HL-60/S4 treated with phorbol 12-myristate 13-acetate at 8.2 ng/mL for 4 days and 3 days (cell line): Measurements from ENCODE around the gene GPR17.

Experiments
- in situ Hi-C: fragments of 300-500 bp; cut with MboI; formaldehyde crosslinking; loops from 2 replicates; pipeline ENCODE4 v1.15.0; 2022; ENCODE audit warnings: low sequenced_read_pairs

GPR17 gene

GRCh38 chr2:127681976-127682857 is 36.3 kb downstream of the GPR17 start:
- in situ Hi-C loops: no loop called here

DNA sequence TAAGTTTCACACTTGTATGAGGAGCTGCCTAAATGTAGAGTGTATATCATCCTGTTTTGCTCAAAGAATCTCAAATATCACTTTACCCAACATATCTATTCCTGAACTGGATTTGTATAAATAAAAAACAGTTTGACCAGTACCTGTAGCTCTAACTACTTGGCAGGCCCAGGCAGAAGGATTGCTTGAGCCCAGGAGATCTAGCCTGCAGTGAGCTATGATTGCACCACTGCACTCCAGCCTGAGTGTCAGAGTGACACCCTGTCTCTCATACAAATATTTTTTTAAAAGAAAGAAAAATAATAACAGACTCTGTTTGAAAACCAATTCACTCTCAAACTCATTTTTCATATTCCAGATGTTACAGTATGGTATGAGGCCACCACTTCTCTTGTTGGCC is 37.1 kb downstream of the GPR17 start:
- in situ Hi-C loops: no loop called here

GRCh38 chr2:127683757-127684156 is 37.8 kb downstream of the GPR17 start:
- in situ Hi-C loops: no loop called here

DNA sequence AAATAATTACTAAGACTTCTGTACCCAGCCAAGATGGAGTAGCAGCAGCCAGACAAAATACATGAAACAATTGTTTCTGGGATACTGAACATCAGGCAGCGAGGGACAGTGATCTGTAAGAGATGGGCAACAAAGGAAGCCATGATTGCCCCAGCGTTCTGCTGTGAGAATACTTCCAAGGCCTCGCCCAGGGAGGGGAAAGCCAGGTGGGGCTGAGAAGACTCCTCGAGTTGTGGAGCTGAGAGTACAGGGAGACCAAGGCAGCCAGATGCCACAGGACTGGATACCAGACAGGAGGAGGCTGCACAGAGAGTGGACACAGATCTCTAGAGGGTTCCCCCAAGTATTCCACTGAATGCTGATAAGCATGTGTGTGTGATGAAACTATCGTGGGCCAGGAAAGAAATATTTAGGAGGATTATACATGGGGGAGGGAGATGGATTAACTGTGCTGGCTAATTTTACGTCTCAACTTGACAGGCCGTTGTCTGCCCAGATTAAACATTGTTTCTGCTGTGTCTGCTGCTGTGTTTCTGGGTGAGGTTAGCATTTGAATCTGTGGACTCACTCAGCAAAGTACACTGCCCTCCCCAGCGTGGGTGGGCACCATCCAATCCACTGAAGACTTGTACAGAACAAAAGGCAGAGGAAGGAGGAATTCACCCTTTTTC is 39.6 kb downstream of the GPR17 start:
- in situ Hi-C loops: no loop called here

DNA sequence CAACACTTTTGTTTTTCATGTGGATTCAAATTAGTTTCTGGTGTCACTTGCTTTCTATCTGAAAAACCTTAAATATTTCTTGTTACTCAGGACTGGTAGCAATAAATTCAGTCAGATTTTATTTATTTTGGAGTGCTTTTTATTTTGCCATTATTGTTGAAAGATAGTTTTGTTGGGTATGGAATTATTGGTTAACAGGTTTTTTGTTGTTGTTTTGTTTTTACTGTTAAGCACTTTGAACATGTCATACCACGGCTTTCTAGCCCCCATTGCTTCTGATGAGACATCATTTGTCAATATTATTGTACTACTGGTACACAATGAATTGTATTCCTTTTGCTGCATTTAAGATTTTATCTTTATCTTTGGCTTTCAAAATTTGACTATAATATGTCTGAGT is 42.5 kb downstream of the GPR17 start:
- in situ Hi-C loops: no loop called here

DNA sequence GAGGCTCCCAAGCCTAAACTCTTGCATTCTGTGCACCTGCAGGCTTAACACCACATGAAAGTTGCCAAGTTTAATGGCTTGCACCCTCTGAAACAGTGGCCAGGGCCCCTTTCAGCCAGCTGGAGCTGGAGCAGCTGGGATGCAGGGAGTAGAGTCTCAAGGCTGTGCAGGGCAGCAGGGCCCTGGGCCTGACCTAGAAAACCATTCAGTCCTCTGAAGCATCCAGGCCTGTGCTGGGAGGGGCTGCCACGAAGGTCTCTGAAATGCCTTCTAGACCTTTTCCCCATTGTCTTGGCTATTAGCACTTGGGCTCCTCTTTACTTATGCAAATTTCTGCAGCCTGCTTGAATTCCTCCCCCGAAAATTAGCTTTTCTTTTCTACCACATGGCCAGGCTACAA is 44.7 kb downstream of the GPR17 start:
- in situ Hi-C loops: no loop called here

- in situ Hi-C loops: no loop called here
These were observed 49.0 kb downstream of the GPR17 start for GRCh38 chr2:127694986-127695385.

DNA sequence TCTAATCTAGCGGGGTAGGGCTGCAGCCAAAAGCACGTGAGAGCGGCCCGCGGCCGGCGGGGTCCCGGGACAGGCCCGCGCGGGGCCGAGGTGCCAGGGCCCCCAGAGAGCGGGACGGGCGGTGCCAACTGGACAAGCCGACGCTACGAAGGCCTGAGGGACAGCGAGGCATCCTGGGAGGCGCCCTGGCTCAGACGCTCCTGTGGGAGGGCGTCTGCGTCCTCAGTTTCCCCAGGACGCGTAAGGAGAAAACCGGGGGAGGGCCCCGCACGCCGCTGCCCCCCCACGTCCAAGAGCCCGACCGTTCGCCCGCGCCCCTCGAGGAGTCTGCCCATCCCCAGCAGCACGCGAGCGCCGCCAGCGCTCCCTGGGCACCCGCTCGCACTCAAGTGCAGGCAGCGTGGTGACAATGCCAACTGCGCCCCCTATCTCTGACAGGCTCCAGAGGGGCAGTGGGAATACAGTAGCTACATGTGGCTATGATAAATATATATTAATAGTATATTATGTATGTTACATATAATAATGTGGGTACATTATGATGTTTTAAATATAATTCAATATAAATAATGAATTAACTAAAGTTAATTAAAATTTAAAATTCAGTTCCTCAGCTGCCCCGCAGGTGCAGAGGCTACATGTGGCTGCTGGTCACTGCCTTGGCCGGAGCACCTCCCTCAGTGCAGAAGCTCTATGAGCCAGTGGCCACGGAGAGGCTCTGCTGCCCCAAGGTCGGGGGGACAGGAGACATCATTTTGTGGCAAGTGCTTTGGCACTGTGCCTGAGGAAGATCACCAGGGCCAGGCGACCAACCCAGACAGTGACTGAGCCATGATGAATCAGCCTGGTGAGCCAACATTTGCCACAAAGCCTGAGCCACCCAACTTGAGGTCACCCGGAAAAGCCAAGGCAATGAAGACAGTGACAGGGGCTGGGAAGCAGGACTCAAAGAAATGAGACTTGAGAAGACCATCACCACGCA is 49.8 kb downstream of the GPR17 start:
- in situ Hi-C loops: no loop called here

DNA sequence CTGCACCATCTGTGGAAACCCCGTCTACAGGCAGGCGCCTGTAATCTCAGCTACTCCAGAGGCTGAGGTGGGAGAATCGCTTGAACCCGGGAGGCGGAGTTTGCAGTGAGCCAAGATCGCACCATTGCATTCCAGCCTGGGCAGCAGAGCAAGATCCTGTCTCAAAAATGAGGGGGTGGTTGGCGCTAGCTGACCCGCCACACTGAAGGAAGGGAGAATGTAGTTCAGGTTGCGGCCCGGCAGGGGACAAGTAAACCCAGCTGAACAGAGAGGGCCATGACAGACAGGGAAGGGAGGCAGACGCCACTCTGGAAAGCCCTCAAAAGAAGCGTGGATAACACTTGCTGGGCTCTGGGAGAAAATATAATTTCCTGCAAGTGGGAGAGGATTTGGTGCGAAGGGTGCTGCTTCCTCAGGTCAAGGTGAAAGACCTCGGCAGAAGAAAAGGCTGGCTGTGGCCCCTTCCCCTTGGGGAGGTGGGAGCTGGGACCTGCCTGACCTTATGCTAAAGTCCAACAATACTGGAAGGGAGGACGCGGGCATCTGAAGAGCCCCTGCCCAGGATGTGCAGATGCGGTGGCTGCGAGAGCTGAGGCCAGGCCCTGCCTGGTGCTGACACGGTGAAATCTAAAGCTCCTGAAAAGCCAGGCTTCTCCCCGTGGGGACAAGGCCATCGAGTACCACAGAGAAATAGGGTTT is 51.7 kb downstream of the GPR17 start:
- in situ Hi-C loops: no loop called here

DNA sequence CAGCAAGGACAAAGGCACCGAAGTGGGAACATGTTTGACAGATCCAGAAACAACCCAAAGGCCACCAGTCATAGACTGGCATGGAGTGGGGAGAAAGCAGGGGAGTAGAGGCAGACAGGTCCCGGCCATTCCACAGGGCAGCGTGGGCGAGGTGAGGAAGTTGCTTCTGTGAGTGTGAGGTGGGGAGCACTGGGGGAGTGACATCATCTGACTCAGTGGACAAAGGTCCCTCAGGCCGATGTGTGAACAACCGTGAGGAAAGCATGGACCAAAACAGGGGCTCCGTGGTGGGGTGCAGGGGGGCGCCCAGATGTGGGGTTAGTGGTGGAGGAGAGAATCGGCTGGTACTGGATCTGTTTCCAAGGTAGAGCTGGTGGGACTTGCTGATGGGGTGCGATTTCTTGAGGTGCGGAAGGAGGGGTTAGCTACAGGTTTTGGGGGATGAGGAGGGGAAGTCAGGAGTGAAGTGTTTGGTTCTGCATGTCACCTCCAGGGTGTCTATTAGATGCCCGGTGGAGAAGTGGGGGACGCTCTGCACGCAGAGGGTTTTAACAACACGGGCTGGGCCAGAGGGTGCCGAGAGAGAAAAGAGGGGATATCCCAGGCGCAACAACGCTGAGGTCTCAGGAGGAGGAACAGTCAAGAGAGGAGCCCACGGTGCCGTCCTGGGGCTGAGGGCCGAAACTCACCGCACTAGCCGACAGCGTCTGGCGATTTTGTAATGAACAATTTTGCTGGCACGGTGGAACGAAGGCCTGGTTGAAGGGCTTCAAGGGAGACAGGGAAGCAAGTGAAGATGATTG is 52.8 kb downstream of the GPR17 start:
- in situ Hi-C loops: no loop called here

- in situ Hi-C loops: no loop called here
These were observed 54.7 kb downstream of the GPR17 start for GRCh38 chr2:127700527-127701192.

DNA sequence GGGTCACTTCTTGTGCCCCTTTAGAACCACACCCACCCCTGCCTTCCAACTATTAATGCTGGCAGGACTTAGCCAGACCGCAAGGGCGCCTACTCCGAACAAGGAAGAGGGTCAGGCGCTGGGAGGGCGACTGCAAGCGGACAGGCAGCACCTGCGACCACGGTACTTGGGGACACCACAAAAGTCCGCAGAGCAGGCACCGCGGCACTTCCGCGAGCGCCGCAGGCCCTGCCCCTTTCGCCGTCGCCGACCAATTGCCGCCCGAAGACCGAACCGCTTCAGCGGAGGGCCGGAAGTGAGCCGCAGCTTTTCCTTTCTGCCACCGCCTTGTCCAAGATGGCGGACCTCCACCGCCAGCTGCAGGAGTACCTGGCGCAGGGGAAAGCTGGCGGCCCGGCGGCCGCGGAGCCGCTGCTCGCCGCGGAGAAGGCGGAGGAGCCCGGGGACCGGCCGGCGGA is 55.3 kb downstream of the GPR17 start, which contains the start of gene SFT2D3:
Gene SFT2D3, plus strand, starts transcription at position 305 of the 458 bp plus-strand sequence. Its CDS starts 32 bp downstream, at position 337.
- in situ Hi-C loops: no loop called here

DNA sequence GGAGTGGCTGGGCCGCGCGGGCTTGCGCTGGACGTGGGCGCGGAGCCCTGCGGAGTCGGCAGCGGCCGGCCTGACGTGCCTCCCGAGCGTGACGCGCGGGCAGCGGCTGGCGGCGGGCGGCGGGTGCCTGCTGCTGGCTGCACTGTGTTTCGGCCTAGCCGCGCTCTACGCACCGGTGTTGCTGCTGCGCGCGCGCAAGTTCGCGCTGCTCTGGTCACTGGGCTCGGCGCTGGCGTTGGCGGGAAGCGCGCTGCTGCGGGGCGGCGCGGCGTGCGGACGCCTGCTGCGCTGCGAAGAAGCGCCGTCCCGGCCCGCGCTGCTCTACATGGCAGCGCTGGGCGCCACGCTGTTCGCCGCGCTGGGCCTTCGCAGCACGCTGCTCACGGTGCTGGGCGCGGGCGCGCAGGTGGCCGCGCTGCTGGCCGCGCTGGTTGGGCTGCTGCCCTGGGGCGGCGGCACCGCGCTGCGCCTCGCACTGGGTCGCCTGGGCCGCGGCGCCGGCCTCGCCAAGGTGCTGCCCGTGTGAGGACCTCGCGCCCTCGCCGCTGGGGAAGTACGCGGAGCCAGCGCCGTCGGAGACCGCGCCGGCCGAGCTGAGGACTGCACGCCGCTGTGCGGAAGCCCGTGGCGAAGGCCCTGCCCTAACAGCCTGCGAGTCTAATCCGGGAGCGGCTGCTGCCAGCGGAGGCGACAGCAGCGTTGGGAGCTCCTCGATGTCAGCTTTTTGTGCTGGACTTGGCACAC is 55.9 kb downstream of the GPR17 start:
- in situ Hi-C loops: no loop called here
